Suprapubic skin (tissue), 4 donors: ENCODE measurements around the gene VASH2. TPM values are rescaled to one million over a fixed set of nuclear protein-coding genes. Genes with fewer than 3 reads are reported as not detected.

Experiments
- DNase-seq, 2 donors: peaks; one replicate each; pipeline ENCODE4 v3.0.0-alpha.2; 2019; ENCODE audit warnings: low spot score in 2 of 2
- H3K27ac ChIP-seq: fragments of 200-600 bp; sonication (generic); one replicate; pipeline ENCODE4 v1.5.1; 2019
- H3K27me3 ChIP-seq: fragments of 200-600 bp; sonication (generic); one replicate; pipeline ENCODE4 v1.5.1; 2019
- H3K36me3 ChIP-seq: fragments of 200-600 bp; sonication (generic); one replicate; pipeline ENCODE4 v1.5.1; 2019
- H3K4me1 ChIP-seq: fragments of 200-600 bp; sonication (generic); one replicate; pipeline ENCODE4 v1.5.1; 2019
- H3K4me3 ChIP-seq: fragments of 200-600 bp; sonication (generic); one replicate; pipeline ENCODE4 v1.5.1; 2019; ENCODE audit warnings: mild to moderate bottlenecking
- H3K9me3 ChIP-seq: fragments of 200-600 bp; sonication (generic); one replicate; pipeline ENCODE4 v1.5.1; 2019
- EP300 ChIP-seq: sonication (generic); formaldehyde crosslinking; IDR thresholded peaks from one replicate; pipeline ENCODE4 v1.6.1; 2017; ENCODE audit warnings: antibody characterized with exemption
- POLR2A ChIP-seq, 2 donors: fragments of 450-650 bp; IDR thresholded peaks; one replicate each; pipeline ENCODE4 v1.6.1; 2017; ENCODE audit warnings: antibody characterized with exemption in 2 of 2, mild to moderate bottlenecking in 2 of 2, moderate library complexity in 2 of 2
- POLR2AphosphoS5 ChIP-seq, 3 donors: sonication (generic); formaldehyde crosslinking; IDR thresholded peaks; one replicate each; pipeline ENCODE4 v1.6.1; 2017; ENCODE audit warnings: antibody characterized with exemption in 3 of 3
- WGBS: methylation state at CpG from one replicate; pipeline ENCODE4 v1.1.5; 2018; 5-methylcytosine and 5-hydroxymethylcytosine counted together
- total RNA-seq, 4 donors: library from RNA; depleted of rRNA; stranded (reverse); fragments of >200 nt; gene quantifications; one replicate each; pipeline ENCODE4 v1.1.0, GENCODE V29; 2016
- TF ChIP-seq, protein P1 (sequence below), 2 donors: fragments of 200-600 bp in 1 of 2; fragments of 450-650 bp in 1 of 2; sonication (generic) in 1 of 2; IDR thresholded peaks; one replicate each; pipeline ENCODE4 v1.5.1; 2016 to 2019; ENCODE audit warnings: antibody characterized with exemption in 2 of 2, mild to moderate bottlenecking in 1 of 2, moderate library complexity in 1 of 2

The VASH2 gene
- total RNA-seq, 4 donors from 2014 or later, result 0.32 to 0.36 TPM; not detected in 2

DNA sequence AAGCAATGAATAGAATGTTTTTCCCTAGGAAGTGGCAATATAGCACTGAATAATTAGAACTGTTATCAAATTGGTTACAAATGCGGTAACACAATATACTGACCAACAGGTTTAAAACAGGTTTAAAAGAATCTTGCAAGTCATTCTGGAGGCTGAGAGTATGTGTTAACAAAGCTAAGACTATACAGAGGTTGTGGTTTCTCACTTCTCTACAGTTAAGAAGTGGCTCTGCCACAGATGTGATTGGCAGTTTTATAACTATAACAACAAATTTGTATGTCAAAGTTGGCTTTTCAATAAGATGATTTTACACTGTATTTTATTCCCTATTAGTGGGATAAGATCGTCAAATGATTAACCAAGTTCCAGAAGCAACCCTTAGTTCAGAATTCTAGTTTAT lies 58.2 kb downstream of the VASH2 start:
- Histone ChIP-seq H3K4me3 (no peak overlapping the region), H3K4me1 (no peaks in the 10 kb centered on the region), H3K27me3 (no peaks in the 10 kb centered on the region), H3K36me3 (peaks cover 34% of the 10 kb centered on the region), H3K9me3 (no peaks in the 10 kb centered on the region), H3K27ac (no peak overlapping the region)
- no peak for DNase-seq
- WGBS, result 96% methylated on average over 2 of the region's 2 CpGs
- TF ChIP-seq EP300, result no peak
- TF ChIP-seq, protein P1, sequence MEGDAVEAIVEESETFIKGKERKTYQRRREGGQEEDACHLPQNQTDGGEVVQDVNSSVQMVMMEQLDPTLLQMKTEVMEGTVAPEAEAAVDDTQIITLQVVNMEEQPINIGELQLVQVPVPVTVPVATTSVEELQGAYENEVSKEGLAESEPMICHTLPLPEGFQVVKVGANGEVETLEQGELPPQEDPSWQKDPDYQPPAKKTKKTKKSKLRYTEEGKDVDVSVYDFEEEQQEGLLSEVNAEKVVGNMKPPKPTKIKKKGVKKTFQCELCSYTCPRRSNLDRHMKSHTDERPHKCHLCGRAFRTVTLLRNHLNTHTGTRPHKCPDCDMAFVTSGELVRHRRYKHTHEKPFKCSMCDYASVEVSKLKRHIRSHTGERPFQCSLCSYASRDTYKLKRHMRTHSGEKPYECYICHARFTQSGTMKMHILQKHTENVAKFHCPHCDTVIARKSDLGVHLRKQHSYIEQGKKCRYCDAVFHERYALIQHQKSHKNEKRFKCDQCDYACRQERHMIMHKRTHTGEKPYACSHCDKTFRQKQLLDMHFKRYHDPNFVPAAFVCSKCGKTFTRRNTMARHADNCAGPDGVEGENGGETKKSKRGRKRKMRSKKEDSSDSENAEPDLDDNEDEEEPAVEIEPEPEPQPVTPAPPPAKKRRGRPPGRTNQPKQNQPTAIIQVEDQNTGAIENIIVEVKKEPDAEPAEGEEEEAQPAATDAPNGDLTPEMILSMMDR (IDR thresholded peaks at IDR 0.05), result no peak
- TF ChIP-seq POLR2A (IDR thresholded peaks at IDR 0.05), result no peak
- no peak for TF ChIP-seq POLR2AphosphoS5 (IDR thresholded peaks at IDR 0.05)

DNA sequence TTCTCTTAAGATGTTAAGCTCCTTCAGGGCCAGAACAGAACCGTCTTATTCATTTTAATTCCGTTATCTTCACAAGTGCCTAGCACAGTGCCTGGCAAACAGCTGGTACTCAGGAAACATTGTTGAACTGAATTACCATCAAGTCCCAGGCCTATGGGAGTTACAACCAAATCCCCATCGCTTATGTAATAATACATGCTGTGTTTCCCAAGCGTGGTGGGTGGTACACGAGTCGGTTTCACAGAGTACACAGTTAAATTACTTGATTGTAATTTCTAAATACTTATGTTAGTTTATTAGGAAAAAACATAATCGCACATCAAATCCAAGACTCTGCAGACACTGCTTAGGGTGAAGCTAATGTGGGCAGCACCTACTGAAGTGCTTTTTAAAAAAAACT lies 64.3 kb downstream of the VASH2 start:
- H3K27ac ChIP-seq, result peak overlapping the region; percentile 88
- no peak for DNase-seq
- TF ChIP-seq POLR2AphosphoS5 (IDR thresholded peaks at IDR 0.05) (no peak), POLR2A (IDR thresholded peaks at IDR 0.05) (no peak), EP300 (no peak)
- TF ChIP-seq, protein P1 (IDR thresholded peaks at IDR 0.05), result no peak
- H3K36me3 ChIP-seq, result no peaks in the 10 kb centered on the region
- H3K9me3 ChIP-seq, result no peaks in the 10 kb centered on the region
- H3K4me1 ChIP-seq, result peaks cover 10% of the 10 kb centered on the region
- peak overlapping the region; percentile 70 for H3K4me3 ChIP-seq
- WGBS, result 10% methylated on average over 7 of the region's 7 CpGs
- no peaks in the 10 kb centered on the region for H3K27me3 ChIP-seq

DNA sequence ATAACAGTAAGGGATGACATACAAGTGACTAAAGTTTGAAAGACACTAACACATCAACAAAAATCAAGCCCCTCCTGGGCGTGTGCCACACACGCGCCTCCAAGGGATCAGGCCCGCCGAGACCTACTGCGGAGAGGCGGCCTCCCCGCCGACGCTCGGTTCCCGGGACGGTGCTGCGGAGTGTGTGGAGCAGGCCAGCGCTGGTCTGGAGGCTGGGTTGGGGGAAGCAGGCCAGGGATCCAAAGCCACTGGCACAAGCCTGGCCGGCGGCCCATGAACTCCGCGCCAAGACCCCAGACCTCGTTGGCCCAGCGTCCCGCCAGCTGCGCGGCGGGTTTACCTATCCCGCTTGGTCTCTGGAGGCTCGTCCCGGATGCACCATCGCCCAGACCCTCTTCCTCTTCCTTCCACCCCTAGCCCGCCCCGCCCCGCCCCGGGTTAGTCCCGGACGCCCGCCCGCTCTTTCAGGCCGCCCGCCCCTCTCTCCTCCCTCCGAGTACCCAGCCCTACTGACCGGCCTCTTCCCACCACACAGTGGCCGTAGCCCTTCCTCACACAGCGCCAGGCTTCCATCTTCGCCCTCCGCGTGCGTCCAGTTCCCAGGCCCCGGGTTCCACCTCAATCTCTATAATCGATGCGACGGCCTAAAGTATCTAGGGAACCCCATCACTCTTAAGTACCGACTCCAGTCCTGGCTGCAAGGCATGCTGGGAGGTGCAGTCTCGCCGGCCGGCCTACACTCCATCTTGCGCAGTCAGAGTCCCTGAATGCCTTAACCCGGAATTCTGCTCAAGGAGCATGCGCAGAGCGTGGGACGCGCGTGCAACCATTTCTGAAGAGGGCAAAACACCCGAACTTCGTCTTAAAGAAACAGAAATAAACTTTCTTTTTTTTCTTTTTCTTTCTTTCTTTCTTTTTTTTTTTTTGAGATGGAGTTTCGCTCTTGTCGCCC lies 65.0 kb downstream of the VASH2 start, which contains the start of gene ANGEL2:
TSS of gene ANGEL2 (minus strand) at position 769 of the 952 bp plus-strand sequence. CDS start at position 573, 196 bp downstream.
- Histone ChIP-seq H3K36me3 (no peaks in the 10 kb centered on the region), H3K9me3 (no peaks in the 10 kb centered on the region), H3K27ac (peak within 1 kb of the TSS; percentile 88), H3K4me1 (peaks cover 10% of the 10 kb centered on the region), H3K4me3 (peak within 1 kb of the TSS; percentile 70), H3K27me3 (no peaks in the 10 kb centered on the region)
- DNase-seq, result peak; percentile 96 to 97
- WGBS, result under 1% methylated on average over 63 of the region's 66 CpGs
- peak in 1 of 2 donors; percentile 38 for TF ChIP-seq POLR2A (IDR thresholded peaks at IDR 0.05)
- TF ChIP-seq POLR2AphosphoS5 (IDR thresholded peaks at IDR 0.05), result peak in 1 of 3 donors; percentile 49
- TF ChIP-seq, protein P1 (IDR thresholded peaks at IDR 0.05), result no peak
- TF ChIP-seq EP300, result no peak

DNA sequence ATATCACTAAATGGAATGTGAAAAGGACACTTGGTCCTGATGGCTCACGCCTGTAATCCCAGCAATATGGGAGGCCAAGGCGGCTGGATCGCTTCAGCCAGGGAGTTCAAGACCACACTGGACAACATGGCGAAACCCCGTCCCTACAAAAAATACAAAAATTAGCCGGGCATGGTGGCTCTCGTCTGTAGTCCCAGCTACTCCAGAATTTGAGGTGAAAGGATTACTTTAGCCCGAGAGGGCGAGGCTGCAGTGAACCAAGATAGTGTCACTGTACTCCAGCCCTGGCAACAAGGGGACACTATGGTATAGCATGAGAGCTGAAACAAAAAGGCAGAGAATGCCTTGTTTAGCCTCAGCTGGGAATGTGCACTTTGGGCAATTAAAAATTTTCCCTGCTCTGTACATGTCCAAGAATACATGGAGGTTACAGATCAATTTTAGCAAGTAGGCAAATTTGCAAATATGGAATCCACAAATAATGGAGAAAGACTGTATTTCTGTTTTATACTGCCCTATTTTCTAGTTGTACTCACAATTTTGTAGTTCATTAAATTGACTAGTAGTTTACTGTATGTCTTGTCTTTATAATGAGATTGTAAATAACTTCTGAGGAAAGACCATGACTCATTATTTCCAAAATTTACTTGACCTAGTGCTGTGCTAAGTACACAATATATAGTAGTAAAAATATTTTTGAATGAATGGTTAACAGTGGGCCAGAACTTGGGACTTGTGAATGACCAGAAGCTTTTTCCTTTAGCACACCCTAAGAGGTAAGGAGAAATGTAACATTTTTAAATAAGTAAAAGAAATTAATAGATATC lies 67.3 kb downstream of the VASH2 start:
- 95% methylated on average over 9 of the region's 9 CpGs for WGBS

More for the DNA sequence above, 67.3 kb downstream of the VASH2 start:
- Histone ChIP-seq H3K9me3 (no peaks in the 10 kb centered on the region), H3K27me3 (no peaks in the 10 kb centered on the region), H3K27ac (no peak overlapping the region), H3K36me3 (no peaks in the 10 kb centered on the region), H3K4me3 (no peak overlapping the region), H3K4me1 (peaks cover 10% of the 10 kb centered on the region)
- TF ChIP-seq POLR2AphosphoS5 (IDR thresholded peaks at IDR 0.05) (no peak), EP300 (no peak), POLR2A (IDR thresholded peaks at IDR 0.05) (no peak)
- TF ChIP-seq, protein P1 (IDR thresholded peaks at IDR 0.05), result no peak
- no peak for DNase-seq
